Vagina (tissue), 2 donors: Measurements from ENCODE around the gene CERKL.

Experiments
- POLR2A ChIP-seq, 2 donors: fragments of 450-650 bp; IDR thresholded peaks; one replicate each; pipeline ENCODE4 v1.6.1; 2017; ENCODE audit warnings: antibody characterized with exemption in 2 of 2, mild to moderate bottlenecking in 2 of 2, moderate library complexity in 2 of 2
- TF ChIP-seq, protein P1 (sequence below), 3 experiments: fragments of 450-650 bp in 2 of 3; fragments of 200-600 bp in 1 of 3; sonication (generic) in 1 of 3; IDR thresholded peaks; one replicate each; pipeline ENCODE4 v1.5.1; 2017 to 2019; ENCODE audit warnings: antibody characterized with exemption in 3 of 3, mild to moderate bottlenecking in 2 of 3, moderate library complexity in 2 of 3

DNA sequence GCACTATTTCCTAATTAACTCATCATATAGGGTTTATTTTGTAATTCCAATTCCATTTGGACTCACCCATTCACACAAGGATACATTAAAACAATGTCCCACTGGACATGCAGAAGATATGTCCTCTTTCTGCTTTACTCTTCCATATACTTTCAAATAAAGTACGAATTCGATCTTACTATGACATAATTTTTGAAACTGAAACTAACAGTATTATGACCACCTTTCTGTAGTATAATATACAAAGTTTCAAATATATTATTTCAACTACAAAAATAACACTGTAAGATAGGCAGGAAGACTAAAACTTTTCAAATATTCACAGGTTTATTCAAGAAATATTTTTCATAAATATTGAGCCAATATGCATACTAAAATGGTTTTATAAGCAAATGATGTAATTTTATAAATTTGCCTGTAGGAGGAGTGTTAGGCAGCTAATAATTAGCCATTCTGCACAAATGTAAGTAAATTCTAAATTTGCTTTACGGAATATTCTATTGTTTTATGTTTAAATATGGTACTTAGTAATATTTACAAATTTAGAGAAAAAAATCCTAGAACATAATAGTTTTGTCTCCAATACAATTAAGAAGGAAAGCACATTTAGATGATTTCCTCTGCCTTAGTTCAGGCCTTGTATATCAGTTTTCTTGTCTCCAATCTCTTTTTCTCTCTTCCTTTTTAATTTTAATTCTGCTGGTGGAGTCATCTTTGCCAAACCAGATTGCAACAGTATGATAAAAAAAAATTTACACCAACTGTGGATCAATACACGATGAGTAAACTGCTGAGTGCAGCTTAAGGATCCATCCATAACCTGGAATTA, 85.9 kb downstream of the CERKL start:
- TF ChIP-seq, protein P1, sequence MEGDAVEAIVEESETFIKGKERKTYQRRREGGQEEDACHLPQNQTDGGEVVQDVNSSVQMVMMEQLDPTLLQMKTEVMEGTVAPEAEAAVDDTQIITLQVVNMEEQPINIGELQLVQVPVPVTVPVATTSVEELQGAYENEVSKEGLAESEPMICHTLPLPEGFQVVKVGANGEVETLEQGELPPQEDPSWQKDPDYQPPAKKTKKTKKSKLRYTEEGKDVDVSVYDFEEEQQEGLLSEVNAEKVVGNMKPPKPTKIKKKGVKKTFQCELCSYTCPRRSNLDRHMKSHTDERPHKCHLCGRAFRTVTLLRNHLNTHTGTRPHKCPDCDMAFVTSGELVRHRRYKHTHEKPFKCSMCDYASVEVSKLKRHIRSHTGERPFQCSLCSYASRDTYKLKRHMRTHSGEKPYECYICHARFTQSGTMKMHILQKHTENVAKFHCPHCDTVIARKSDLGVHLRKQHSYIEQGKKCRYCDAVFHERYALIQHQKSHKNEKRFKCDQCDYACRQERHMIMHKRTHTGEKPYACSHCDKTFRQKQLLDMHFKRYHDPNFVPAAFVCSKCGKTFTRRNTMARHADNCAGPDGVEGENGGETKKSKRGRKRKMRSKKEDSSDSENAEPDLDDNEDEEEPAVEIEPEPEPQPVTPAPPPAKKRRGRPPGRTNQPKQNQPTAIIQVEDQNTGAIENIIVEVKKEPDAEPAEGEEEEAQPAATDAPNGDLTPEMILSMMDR (IDR thresholded peaks at IDR 0.05): no peak
- no peak for TF ChIP-seq POLR2A (IDR thresholded peaks at IDR 0.05)
